Cardiac septum (tissue), 1 donor: ENCODE results near the gene MROH2B. TPM values are rescaled to one million over a fixed set of nuclear protein-coding genes. Genes with fewer than 3 reads are reported as not detected.

ENCODE experiments used
- DNase-seq: peaks from one replicate; pipeline ENCODE4 v3.0.0-alpha.2; 2020; ENCODE audit warnings: low spot score
- intact Hi-C: fragments of 100-400 bp; cut with DNase I; formaldehyde crosslinking; loops from one replicate; pipeline ENCODE4 v1.14.0; 2022
- long read RNA-seq: library from polyadenylated mRNA; unstranded; transcript quantifications from one replicate; pipeline ENCODE4 v2.0.0, GENCODE V29; 2021
- total RNA-seq: library from RNA; stranded (reverse); fragmentation: NEBNext Ultra II Directional; extraction: Animal tissue kit (Norgen Biotek cat#: 25700); gene quantifications from one replicate; pipeline ENCODE4 v1.2.1, GENCODE V29; 2021
- donor health status: DM: no; HTN: no; CAD: no.

Gene MROH2B
- not detected for total RNA-seq
- long read RNA-seq = 0 reads

GRCh38 chr5:41071242-41071641 is at the start of gene MROH2B:
Gene MROH2B (minus strand): TSS chr5:41071342. CDS start chr5:41070852, 490 bp downstream.
- no peak for DNase-seq
- intact Hi-C loops = no loop called here

- DNase-seq = no peak
- intact Hi-C loops = no loop called here
Observed at GRCh38 chr5:41120600-41120999, 49.5 kb upstream of the MROH2B start.

- DNase-seq = no peak
- intact Hi-C loops = no loop called here
Observed at GRCh38 chr5:41118177-41118576, 47.0 kb upstream of the MROH2B start.

GRCh38 chr5:41115281-41115680 is 44.1 kb upstream of the MROH2B start:
- no peak for DNase-seq
- intact Hi-C loops = no loop called here

GRCh38 chr5:41112486-41113455 is 41.6 kb upstream of the MROH2B start:
- intact Hi-C loops = no loop called here
- DNase-seq = no peak

GRCh38 chr5:41109186-41109585 is 38.0 kb upstream of the MROH2B start:
- intact Hi-C loops = no loop called here
- DNase-seq = no peak

- intact Hi-C loops = no loop called here
Observed at GRCh38 chr5:41102341-41102740, 31.2 kb upstream of the MROH2B start.

GRCh38 chr5:41097642-41098041 is 26.5 kb upstream of the MROH2B start:
- DNase-seq = no peak
- intact Hi-C loops = loop anchor here (5.0 to 10.0 kb wide), 3 partner anchors 95 to 427 kb away; no protein-coding TSS in a partner anchor

More at GRCh38 chr5:41102341-41102740, 31.2 kb upstream of the MROH2B start:
- DNase-seq = no peak

- no peak for DNase-seq
- intact Hi-C loops = loop anchor here (5.0 to 10.0 kb wide), 3 partner anchors 97 to 429 kb away; no protein-coding TSS in a partner anchor
Observed at GRCh38 chr5:41095324-41096101, 24.4 kb upstream of the MROH2B start.

- intact Hi-C loops = loop anchor here (5.0 to 10.0 kb wide), 3 partner anchors 97 to 430 kb away; no protein-coding TSS in a partner anchor
- no peak for DNase-seq
Observed at GRCh38 chr5:41094871-41095270, 23.7 kb upstream of the MROH2B start.

GRCh38 chr5:41093803-41094202 is 22.7 kb upstream of the MROH2B start:
- DNase-seq = no peak
- intact Hi-C loops = loop anchor here (10.0 kb wide), 1 partner anchor 431 kb away; no protein-coding TSS in a partner anchor

- intact Hi-C loops = no loop called here
- no peak for DNase-seq
Observed at GRCh38 chr5:41087461-41087860, 16.3 kb upstream of the MROH2B start.

GRCh38 chr5:41083306-41083705 is 12.2 kb upstream of the MROH2B start:
- intact Hi-C loops = no loop called here
- no peak for DNase-seq

GRCh38 chr5:41071975-41072374 is 833 bp upstream of the MROH2B start:
- no peak for DNase-seq
- intact Hi-C loops = no loop called here

GRCh38 chr5:41067714-41068568 is 3.2 kb downstream of the MROH2B start:
- intact Hi-C loops = no loop called here
- no peak for DNase-seq

GRCh38 chr5:41065691-41066335 is 5.3 kb downstream of the MROH2B start:
- intact Hi-C loops = no loop called here
- no peak for DNase-seq

GRCh38 chr5:41057940-41058339 is 13.2 kb downstream of the MROH2B start:
- no peak for DNase-seq
- intact Hi-C loops = no loop called here

GRCh38 chr5:41057231-41057630 is 13.9 kb downstream of the MROH2B start:
- intact Hi-C loops = no loop called here
- no peak for DNase-seq

GRCh38 chr5:41048986-41049385 is 22.2 kb downstream of the MROH2B start:
- no peak for DNase-seq
- intact Hi-C loops = no loop called here
